Keratinocyte (primary cell): ENCODE results near the gene SLC17A3. TPM values are rescaled to one million over a fixed set of nuclear protein-coding genes. Genes with fewer than 3 reads are reported as not detected.

Experiments used
- DNase-seq: peaks from one replicate; pipeline ENCODE4 v3.0.0-alpha.2; 2011; ENCODE audit warnings: low read depth, missing footprints, low spot score
- FAIRE-seq: peaks from 2 replicates; lab custom pipeline; 2011; peaks lifted over from hg19 to GRCh38; lab: Jason Lieb, UNC
- H2AFZ ChIP-seq: 2 replicates; pipeline ENCODE4 v1.6.0; 2012; ENCODE audit warnings: low read length, control low read depth, inconsistent platforms; ENCODE audit not compliant: control insufficient read depth
- H3K27ac ChIP-seq: 2 replicates; pipeline ENCODE4 v1.5.1; 2011; ENCODE audit warnings: low read length; ENCODE audit not compliant: control insufficient read depth, insufficient read depth
- H3K27me3 ChIP-seq: 3 replicates; pipeline ENCODE4 v1.6.0; 2011; ENCODE audit warnings: low read length; ENCODE audit not compliant: control insufficient read depth, insufficient read depth; ENCODE audit errors: extremely low read depth
- H3K36me3 ChIP-seq, 2 experiments: 2 replicates in 1 of 2; 3 replicates in 1 of 2; pipeline ENCODE4 v1.5.1; 2011; ENCODE audit warnings: low read length in 2 of 2, mild to moderate bottlenecking in 1 of 2; ENCODE audit not compliant: control insufficient read depth in 2 of 2, insufficient read depth in 2 of 2; ENCODE audit errors: extremely low read depth in 1 of 2
- H3K4me1 ChIP-seq: 3 replicates; pipeline ENCODE4 v1.5.1; 2011; ENCODE audit warnings: low read length; ENCODE audit not compliant: control insufficient read depth, insufficient read depth; ENCODE audit errors: extremely low read depth
- H3K4me2 ChIP-seq: 3 replicates; pipeline ENCODE4 v1.6.0; 2011; ENCODE audit warnings: low read depth, low read length; ENCODE audit not compliant: control insufficient read depth, insufficient read depth; ENCODE audit errors: extremely low read depth
- H3K4me3 ChIP-seq, 3 experiments: fragments of 200-600 bp in 1 of 3; sonication (generic) in 1 of 3; 2 replicates in 2 of 3; 3 replicates in 1 of 3; pipeline ENCODE4 v1.5.1; 2011 to 2016; ENCODE audit warnings: low read length in 3 of 3, mild to moderate bottlenecking in 3 of 3, control low read depth in 2 of 3, inconsistent platforms in 1 of 3, low read depth in 1 of 3, mixed read lengths in 1 of 3, mixed run types in 1 of 3, moderate library complexity in 1 of 3; ENCODE audit not compliant: control insufficient read depth in 2 of 3, insufficient read depth in 2 of 3; ENCODE audit errors: extremely low read depth in 1 of 3
- H3K79me2 ChIP-seq: 2 replicates; pipeline ENCODE4 v1.6.0; 2012; ENCODE audit warnings: low read length; ENCODE audit not compliant: control insufficient read depth, insufficient read depth
- H3K9ac ChIP-seq: 3 replicates; pipeline ENCODE4 v1.6.0; 2011; ENCODE audit warnings: low read length; ENCODE audit not compliant: control insufficient read depth, insufficient read depth; ENCODE audit errors: extremely low read depth
- H3K9me1 ChIP-seq: 3 replicates; pipeline ENCODE4 v1.6.0; 2011; ENCODE audit warnings: low read length; ENCODE audit not compliant: control insufficient read depth, insufficient read depth; ENCODE audit errors: extremely low read depth
- H3K9me3 ChIP-seq: 2 replicates; pipeline ENCODE4 v1.5.1; 2012; ENCODE audit warnings: low read depth, low read length; ENCODE audit not compliant: control insufficient read depth
- H4K20me1 ChIP-seq: 3 replicates; pipeline ENCODE4 v1.6.0; 2011; ENCODE audit warnings: low read length; ENCODE audit not compliant: control insufficient read depth, insufficient read depth; ENCODE audit errors: extremely low read depth
- CTCF ChIP-seq, 3 experiments: IDR thresholded peaks in 1 of 3; conservative IDR thresholded peaks in 1 of 3; optimal IDR thresholded peaks in 1 of 3; 2 replicates in 2 of 3; 3 replicates in 1 of 3; pipeline versions ENCODE3 to v1.5.1; 2011; ENCODE audit warnings: low read length in 3 of 3, mild to moderate bottlenecking in 3 of 3, moderate library complexity in 2 of 3, control low read depth in 1 of 3, inconsistent platforms in 1 of 3; ENCODE audit not compliant: insufficient read depth in 2 of 3; ENCODE audit errors: extremely low read depth in 1 of 3
- EZH2 ChIP-seq: IDR thresholded peaks from one replicate; pipeline ENCODE4 v1.6.1; 2012; ENCODE audit warnings: inconsistent platforms, mild to moderate bottlenecking, low read length, moderate library complexity
- dilution Hi-C: fragments of 300-500 bp; cut with MboI; formaldehyde crosslinking; loops from one replicate; pipeline ENCODE4 v1.7.0; 2020; ENCODE audit warnings: low sequenced_read_pairs; ENCODE audit not compliant: extremely low pct_ligation_motif_present
- polyA plus RNA-seq, 5 experiments: library from polyadenylated mRNA; depleted of rRNA in 3 of 5; stranded (reverse) in 3 of 5; stranded (forward) in 1 of 5; unstranded in 1 of 5; fragments of >200 nt; gene quantifications; 1 replicate in 1 of 5; 2 replicates in 3 of 5; 3 replicates in 1 of 5; pipeline versions ENCODE4 v1.2.1 to v1.2.3, GENCODE V29; 2011 to 2012; ENCODE audit warnings: missing spikeins in 2 of 5, low read depth in 1 of 5, low replicate concordance in 1 of 5

Gene SLC17A3
- polyA plus RNA-seq, 1 donor (not counting 4 experiments of a cell fraction or from before 2014, with no cell fraction given), result not detected

- dilution Hi-C loops, result no loop called here
- Histone ChIP-seq H3K36me3 (no peaks in the 10 kb centered on the region), H3K79me2 (no peaks in the 10 kb centered on the region), H3K9ac (no peak overlapping the region), H3K4me1 (no peaks in the 10 kb centered on the region), H3K9me1 (no peaks in the 10 kb centered on the region), H3K4me3 (no peak overlapping the region), H3K4me2 (no peak overlapping the region), H3K27me3 (peaks cover 9% of the 10 kb centered on the region), H2AFZ (no peak overlapping the region), H3K9me3 (no peaks in the 10 kb centered on the region), H4K20me1 (no peaks in the 10 kb centered on the region), H3K27ac (no peak overlapping the region)
- no peak for DNase-seq
- TF ChIP-seq EZH2 (no peak), CTCF (optimal IDR thresholded peaks at IDR 0.05 in 1 of 3, IDR thresholded peaks at IDR 0.05 in 1 of 3, conservative IDR thresholded peaks at IDR 0.05 in 1 of 3; ENCODE audit: extremely low read depth in 1 of 3, insufficient read depth in 2 of 3, low read length in 3 of 3) (no peak)
- no peak for FAIRE-seq
Measured at GRCh38 chr6:25880601-25881000, 6.6 kb upstream of the SLC17A3 start.

- FAIRE-seq, result no peak
- TF ChIP-seq CTCF (optimal IDR thresholded peaks at IDR 0.05 in 1 of 3, IDR thresholded peaks at IDR 0.05 in 1 of 3, conservative IDR thresholded peaks at IDR 0.05 in 1 of 3; ENCODE audit: extremely low read depth in 1 of 3, insufficient read depth in 2 of 3, low read length in 3 of 3) (no peak), EZH2 (no peak)
- dilution Hi-C loops, result no loop called here
Measured at GRCh38 chr6:25878721-25879322, 4.8 kb upstream of the SLC17A3 start.

More at GRCh38 chr6:25878721-25879322, 4.8 kb upstream of the SLC17A3 start:
- H4K20me1 ChIP-seq, result no peaks in the 10 kb centered on the region
- H3K4me1 ChIP-seq, result no peaks in the 10 kb centered on the region
- no peaks in the 10 kb centered on the region for H3K79me2 ChIP-seq
- no peak for DNase-seq
- no peak overlapping the region for H3K4me2 ChIP-seq
- H3K36me3 ChIP-seq, result no peaks in the 10 kb centered on the region
- H3K9me1 ChIP-seq, result no peaks in the 10 kb centered on the region
- no peak overlapping the region for H3K4me3 ChIP-seq
- H3K9me3 ChIP-seq, result no peaks in the 10 kb centered on the region
- H3K27ac ChIP-seq, result no peak overlapping the region
- peaks cover 9% of the 10 kb centered on the region for H3K27me3 ChIP-seq
- no peak overlapping the region for H3K9ac ChIP-seq
- no peak overlapping the region for H2AFZ ChIP-seq
